ENCODE measurements around the gene FYB2. TPM values are rescaled to one million over a fixed set of nuclear protein-coding genes. Genes with fewer than 3 reads are reported as not detected.

Gene FYB2
- total RNA-seq, 1 donor from 2014 or later, result not detected

DNA sequence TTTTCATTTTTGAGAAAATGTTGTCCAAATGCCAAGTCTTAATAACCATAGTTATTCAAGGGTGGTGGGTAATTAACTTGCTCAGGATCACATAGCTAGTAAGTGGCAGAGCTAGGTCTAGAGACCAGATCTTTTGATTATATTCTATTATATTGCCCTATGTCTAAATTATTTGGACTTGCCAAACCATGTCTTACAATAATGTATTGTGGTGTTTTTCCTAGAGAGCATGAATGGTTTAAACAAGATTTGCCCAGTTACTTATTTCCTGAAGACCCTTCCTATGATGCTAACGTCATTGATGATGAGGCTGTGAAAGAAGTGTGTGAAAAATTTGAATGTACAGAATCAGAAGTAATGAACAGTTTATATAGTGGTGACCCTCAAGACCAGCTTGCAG, 115.5 kb downstream of the FYB2 start:
- H3K4me3 ChIP-seq (ENCODE audit: low read depth, low read length), result no peak overlapping the region
- no peak for DNase-seq (ENCODE audit: low read depth)
- H3K36me3 ChIP-seq (ENCODE audit: control insufficient read depth, insufficient read depth, low read length), result no peaks in the 10 kb centered on the region
- no peak for FAIRE-seq
- TF ChIP-seq, protein P1, sequence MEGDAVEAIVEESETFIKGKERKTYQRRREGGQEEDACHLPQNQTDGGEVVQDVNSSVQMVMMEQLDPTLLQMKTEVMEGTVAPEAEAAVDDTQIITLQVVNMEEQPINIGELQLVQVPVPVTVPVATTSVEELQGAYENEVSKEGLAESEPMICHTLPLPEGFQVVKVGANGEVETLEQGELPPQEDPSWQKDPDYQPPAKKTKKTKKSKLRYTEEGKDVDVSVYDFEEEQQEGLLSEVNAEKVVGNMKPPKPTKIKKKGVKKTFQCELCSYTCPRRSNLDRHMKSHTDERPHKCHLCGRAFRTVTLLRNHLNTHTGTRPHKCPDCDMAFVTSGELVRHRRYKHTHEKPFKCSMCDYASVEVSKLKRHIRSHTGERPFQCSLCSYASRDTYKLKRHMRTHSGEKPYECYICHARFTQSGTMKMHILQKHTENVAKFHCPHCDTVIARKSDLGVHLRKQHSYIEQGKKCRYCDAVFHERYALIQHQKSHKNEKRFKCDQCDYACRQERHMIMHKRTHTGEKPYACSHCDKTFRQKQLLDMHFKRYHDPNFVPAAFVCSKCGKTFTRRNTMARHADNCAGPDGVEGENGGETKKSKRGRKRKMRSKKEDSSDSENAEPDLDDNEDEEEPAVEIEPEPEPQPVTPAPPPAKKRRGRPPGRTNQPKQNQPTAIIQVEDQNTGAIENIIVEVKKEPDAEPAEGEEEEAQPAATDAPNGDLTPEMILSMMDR (IDR thresholded peaks at IDR 0.05; ENCODE audit: insufficient read depth, low read length, severe bottlenecking), result no peak
- no peaks in the 10 kb centered on the region for H3K27me3 ChIP-seq (ENCODE audit: control insufficient read depth, insufficient read depth, low read length)

DNA sequence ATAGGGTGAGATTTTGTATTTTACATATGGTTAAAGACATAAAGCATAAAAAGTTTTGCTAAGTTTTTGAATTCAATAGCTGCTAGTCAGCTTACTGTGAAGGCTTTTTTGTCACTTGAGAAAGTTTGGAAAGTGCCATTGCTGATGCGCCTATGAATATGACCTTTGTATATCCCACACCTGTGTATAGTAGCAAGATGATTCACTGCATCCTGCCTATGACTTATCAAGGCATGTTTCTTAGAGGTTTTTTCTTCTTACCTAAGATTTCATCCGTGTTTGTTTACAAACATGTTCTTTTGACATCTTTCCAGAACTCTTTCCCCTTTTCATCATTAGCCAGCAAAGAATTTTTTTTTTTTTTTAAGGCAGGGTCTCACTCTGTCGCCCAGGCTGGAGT, 122.5 kb downstream of the FYB2 start:
- FAIRE-seq (no peak), DNase-seq (ENCODE audit: low read depth) (peak; percentile 76)
- no peaks in the 10 kb centered on the region for H3K27me3 ChIP-seq (ENCODE audit: control insufficient read depth, insufficient read depth, low read length)
- H3K4me3 ChIP-seq (ENCODE audit: low read depth, low read length), result no peak overlapping the region
- H3K36me3 ChIP-seq (ENCODE audit: control insufficient read depth, insufficient read depth, low read length), result no peaks in the 10 kb centered on the region
- TF ChIP-seq, protein P1 (IDR thresholded peaks at IDR 0.05; ENCODE audit: insufficient read depth, low read length, severe bottlenecking), result no peak

DNA sequence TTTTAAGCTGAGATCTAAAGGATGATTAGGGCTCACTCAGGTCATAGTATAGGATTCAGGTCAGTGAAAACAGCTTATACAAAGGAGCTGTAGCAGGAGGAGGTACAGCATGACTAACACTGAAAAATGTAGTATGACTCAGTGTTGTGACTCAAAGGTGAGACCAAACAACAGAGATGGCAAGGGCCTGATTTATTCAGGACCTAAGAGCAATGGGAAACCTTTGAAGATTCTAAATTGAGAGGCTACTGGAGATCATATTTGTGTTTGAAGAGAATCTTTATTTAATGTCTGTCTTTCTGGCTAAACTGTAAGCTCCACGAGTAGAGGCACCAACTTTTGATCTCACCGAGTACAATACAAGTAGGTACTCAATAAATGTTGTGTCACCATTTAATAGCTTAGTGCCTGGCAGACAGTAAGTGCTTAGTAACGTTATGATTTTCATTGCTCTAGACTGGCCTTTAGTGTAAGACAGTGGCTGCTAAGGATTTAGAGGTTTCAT, 130.6 kb downstream of the FYB2 start:
- Histone ChIP-seq H3K27me3 (ENCODE audit: control insufficient read depth, insufficient read depth, low read length) (no peaks in the 10 kb centered on the region), H3K4me3 (ENCODE audit: low read depth, low read length) (no peak overlapping the region), H3K36me3 (ENCODE audit: control insufficient read depth, insufficient read depth, low read length) (no peaks in the 10 kb centered on the region)
- TF ChIP-seq, protein P1 (IDR thresholded peaks at IDR 0.05; ENCODE audit: insufficient read depth, low read length, severe bottlenecking), result no peak
- FAIRE-seq (no peak), DNase-seq (ENCODE audit: low read depth) (peak; percentile 98)

DNA sequence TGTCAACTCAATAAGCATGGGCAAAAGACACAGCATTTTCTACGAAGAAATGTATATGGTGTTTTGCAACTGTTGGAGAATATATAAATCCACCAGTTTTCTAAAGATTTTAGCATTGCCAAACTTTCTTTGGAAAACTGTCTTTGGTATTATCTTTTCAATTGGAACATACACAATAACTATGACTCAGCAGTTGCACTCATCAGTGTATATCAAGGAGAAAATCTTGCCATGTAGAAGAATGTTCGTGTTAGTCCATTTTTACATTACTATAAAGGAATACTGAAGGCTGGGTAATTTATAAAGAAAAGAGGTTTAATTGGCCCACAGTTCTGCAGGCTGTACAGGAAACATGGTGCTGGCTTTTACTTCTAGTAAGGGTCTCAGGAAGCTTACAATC, 133.0 kb downstream of the FYB2 start:
- no peak for FAIRE-seq

DNA sequence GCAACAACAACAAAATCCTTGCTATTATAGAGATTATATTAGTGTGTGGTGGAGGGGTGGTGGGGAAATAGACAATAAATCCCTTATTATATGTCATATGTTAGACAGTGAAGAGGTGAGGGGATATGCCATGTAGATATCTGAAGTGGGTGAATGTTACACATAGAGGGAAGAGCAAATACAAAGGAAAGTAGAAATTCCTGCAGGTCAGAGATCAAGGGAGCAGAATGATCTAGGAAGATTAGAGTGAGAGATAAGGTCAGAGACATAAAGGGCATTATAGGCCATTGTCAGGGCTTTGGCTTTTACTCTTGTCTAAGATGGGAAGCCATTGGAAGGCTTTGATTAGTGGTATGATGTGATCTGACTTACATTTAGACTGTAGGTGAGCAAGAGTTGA, 135.6 kb downstream of the FYB2 start:
- Histone ChIP-seq H3K36me3 (ENCODE audit: control insufficient read depth, insufficient read depth, low read length) (no peaks in the 10 kb centered on the region), H3K4me3 (ENCODE audit: low read depth, low read length) (no peak overlapping the region), H3K27me3 (ENCODE audit: control insufficient read depth, insufficient read depth, low read length) (no peaks in the 10 kb centered on the region)
- TF ChIP-seq, protein P1 (IDR thresholded peaks at IDR 0.05; ENCODE audit: insufficient read depth, low read length, severe bottlenecking), result no peak
- FAIRE-seq (no peak), DNase-seq (ENCODE audit: low read depth) (no peak)

More for the DNA sequence above, 133.0 kb downstream of the FYB2 start:
- TF ChIP-seq, protein P1 (IDR thresholded peaks at IDR 0.05; ENCODE audit: insufficient read depth, low read length, severe bottlenecking), result no peak
- no peaks in the 10 kb centered on the region for H3K27me3 ChIP-seq (ENCODE audit: control insufficient read depth, insufficient read depth, low read length)
- DNase-seq (ENCODE audit: low read depth), result peak; percentile 41
- no peaks in the 10 kb centered on the region for H3K36me3 ChIP-seq (ENCODE audit: control insufficient read depth, insufficient read depth, low read length)
- no peak overlapping the region for H3K4me3 ChIP-seq (ENCODE audit: low read depth, low read length)

DNA sequence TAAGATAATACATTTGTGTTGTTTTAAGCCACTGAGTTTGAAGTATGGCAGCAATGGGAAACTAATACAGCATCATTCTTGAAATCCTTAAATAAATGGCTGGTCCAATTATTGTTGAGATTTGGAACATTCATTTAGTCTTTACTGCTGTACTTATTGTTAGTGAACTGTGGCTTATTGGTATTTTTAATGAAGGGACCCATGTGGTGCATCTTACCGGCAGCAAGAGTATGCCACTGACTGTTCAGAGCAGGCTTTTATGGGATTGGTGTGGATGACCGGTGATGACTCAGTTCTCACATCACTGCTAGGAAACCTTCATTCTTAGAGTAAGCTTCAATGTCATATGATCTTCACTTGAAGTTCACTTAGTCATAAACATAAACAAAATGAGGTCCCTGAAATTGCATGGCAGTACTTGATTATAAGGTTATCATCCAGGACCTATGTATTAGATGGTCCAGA, 142.6 kb downstream of the FYB2 start:
- Histone ChIP-seq H3K4me3 (ENCODE audit: low read depth, low read length) (no peak overlapping the region), H3K27me3 (ENCODE audit: control insufficient read depth, insufficient read depth, low read length) (no peaks in the 10 kb centered on the region), H3K36me3 (ENCODE audit: control insufficient read depth, insufficient read depth, low read length) (no peaks in the 10 kb centered on the region)
- DNase-seq (ENCODE audit: low read depth) (peak; percentile 90), FAIRE-seq (no peak)
- TF ChIP-seq, protein P1 (IDR thresholded peaks at IDR 0.05; ENCODE audit: insufficient read depth, low read length, severe bottlenecking), result no peak

Measured in bronchial epithelial cell (primary cell).